Fibroblast of lung (primary cell): ENCODE results near the gene RGS3. TPM values are rescaled to one million over a fixed set of nuclear protein-coding genes. Genes with fewer than 3 reads are reported as not detected.

Source experiments
- DNase-seq, 2 donors: peaks; one replicate each; pipeline versions ENCODE4 v3.0.0 to v3.0.0-alpha.2; 2010; ENCODE audit warnings: low read depth in 2 of 2
- H2AFZ ChIP-seq: 2 replicates; pipeline ENCODE4 v1.5.1; 2012; ENCODE audit warnings: low read length, control low read depth, inconsistent platforms
- H3K27ac ChIP-seq: 2 replicates; pipeline ENCODE4 v1.5.1; 2011; ENCODE audit warnings: low read length, control low read depth; ENCODE audit not compliant: insufficient read depth
- H3K27me3 ChIP-seq: 2 replicates; pipeline ENCODE4 v1.5.1; 2011; ENCODE audit warnings: mild to moderate bottlenecking, low read length; ENCODE audit not compliant: control insufficient read depth, insufficient read depth
- H3K36me3 ChIP-seq: 2 replicates; pipeline ENCODE4 v1.5.1; 2011; ENCODE audit warnings: low read length; ENCODE audit not compliant: control insufficient read depth, insufficient read depth
- H3K4me1 ChIP-seq: 2 replicates; pipeline ENCODE4 v1.5.1; 2011; ENCODE audit warnings: low read length; ENCODE audit not compliant: control insufficient read depth, insufficient read depth; ENCODE audit errors: extremely low read depth
- H3K4me2 ChIP-seq: 2 replicates; pipeline ENCODE4 v1.5.1; 2011; ENCODE audit warnings: low read length, control low read depth; ENCODE audit not compliant: insufficient read depth; ENCODE audit errors: extremely low read depth
- H3K4me3 ChIP-seq, 4 experiments: fragments of 200-600 bp in 1 of 4; sonication (generic) in 1 of 4; replicated peaks in 1 of 4; 2 replicates each; pipeline ENCODE4 v1.5.1; 2011 to 2016; ENCODE audit warnings: low read length in 4 of 4, low read depth in 3 of 4, mild to moderate bottlenecking in 3 of 4, control low read depth in 2 of 4, inconsistent platforms in 1 of 4, mixed read lengths in 1 of 4; ENCODE audit not compliant: insufficient read depth in 1 of 4; ENCODE audit errors: control extremely low read depth in 1 of 4
- H3K79me2 ChIP-seq: 2 replicates; pipeline ENCODE4 v1.5.1; 2012; ENCODE audit warnings: mild to moderate bottlenecking, low read length, inconsistent platforms; ENCODE audit not compliant: control insufficient read depth, insufficient read depth
- H3K9ac ChIP-seq: 2 replicates; pipeline ENCODE4 v1.5.1; 2011; ENCODE audit warnings: mild to moderate bottlenecking, low read length, control low read depth; ENCODE audit not compliant: insufficient read depth
- H3K9me3 ChIP-seq: 2 replicates; pipeline ENCODE4 v1.5.1; 2012; ENCODE audit warnings: low read depth, low read length; ENCODE audit not compliant: control insufficient read depth, insufficient read depth
- H4K20me1 ChIP-seq: 2 replicates; pipeline ENCODE4 v1.5.1; 2011; ENCODE audit warnings: low read length; ENCODE audit not compliant: control insufficient read depth, insufficient read depth; ENCODE audit errors: extremely low read depth
- EZH2 ChIP-seq: IDR thresholded peaks from 2 replicates; pipeline ENCODE4 v1.5.1; 2012; ENCODE audit warnings: low read length, control low read depth, mild to moderate bottlenecking; ENCODE audit errors: missing control alignments
- polyA plus RNA-seq, 2 donors: library from polyadenylated mRNA; depleted of rRNA in 1 of 2; stranded (reverse) in 1 of 2; unstranded in 1 of 2; fragments of >200 nt; gene quantifications; 2 replicates each; pipeline ENCODE4 v1.2.1, GENCODE V29; 2011 to 2012; ENCODE audit warnings: missing spikeins in 1 of 2
- total RNA-seq: library from RNA; depleted of rRNA; stranded (reverse); fragments of >200 nt; gene quantifications from 2 replicates; pipeline ENCODE4 v1.2.1, GENCODE V29; 2014
- TF ChIP-seq, protein P1 (sequence below), 2 donors: IDR thresholded peaks in 1 of 2; conservative IDR thresholded peaks in 1 of 2; 1 replicate in 1 of 2; 2 replicates in 1 of 2; pipeline ENCODE4 v1.5.1; 2011 to 2012; ENCODE audit warnings: low read length in 2 of 2, control low read depth in 1 of 2, inconsistent platforms in 1 of 2, low read depth in 1 of 2, mild to moderate bottlenecking in 1 of 2

RGS3 gene
- total and polyA plus RNA-seq, 2 donors (not counting 1 experiment from before 2014, with no cell fraction given): 48.1 to 74.3 TPM

DNA sequence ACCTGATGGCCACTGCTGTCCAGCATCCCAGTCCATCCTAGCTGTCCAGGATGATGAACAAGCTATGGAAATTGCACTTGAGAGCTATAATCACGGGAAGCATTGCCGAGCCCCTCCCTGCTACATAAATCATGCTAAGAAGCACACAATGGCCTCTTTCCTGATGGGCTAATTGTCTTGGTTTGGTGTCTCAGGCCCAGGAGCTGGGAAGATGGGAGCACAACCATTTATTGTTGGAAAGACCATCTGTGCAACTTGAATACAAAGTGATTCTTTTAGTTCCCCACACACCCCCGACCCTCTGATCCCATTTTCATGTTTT, 80.4 kb downstream of the RGS3 start:
- Histone ChIP-seq H3K27ac (no peak overlapping the region), H3K79me2 (no peaks in the 10 kb centered on the region), H3K9me3 (no peaks in the 10 kb centered on the region), H3K27me3 (no peaks in the 10 kb centered on the region), H2AFZ (no peak overlapping the region), H3K4me2 (no peak overlapping the region), H3K36me3 (no peaks in the 10 kb centered on the region), H3K4me3 (no peak overlapping the region), H3K4me1 (peaks cover 3% of the 10 kb centered on the region), H4K20me1 (no peaks in the 10 kb centered on the region), H3K9ac (no peak overlapping the region)
- TF ChIP-seq, protein P1, sequence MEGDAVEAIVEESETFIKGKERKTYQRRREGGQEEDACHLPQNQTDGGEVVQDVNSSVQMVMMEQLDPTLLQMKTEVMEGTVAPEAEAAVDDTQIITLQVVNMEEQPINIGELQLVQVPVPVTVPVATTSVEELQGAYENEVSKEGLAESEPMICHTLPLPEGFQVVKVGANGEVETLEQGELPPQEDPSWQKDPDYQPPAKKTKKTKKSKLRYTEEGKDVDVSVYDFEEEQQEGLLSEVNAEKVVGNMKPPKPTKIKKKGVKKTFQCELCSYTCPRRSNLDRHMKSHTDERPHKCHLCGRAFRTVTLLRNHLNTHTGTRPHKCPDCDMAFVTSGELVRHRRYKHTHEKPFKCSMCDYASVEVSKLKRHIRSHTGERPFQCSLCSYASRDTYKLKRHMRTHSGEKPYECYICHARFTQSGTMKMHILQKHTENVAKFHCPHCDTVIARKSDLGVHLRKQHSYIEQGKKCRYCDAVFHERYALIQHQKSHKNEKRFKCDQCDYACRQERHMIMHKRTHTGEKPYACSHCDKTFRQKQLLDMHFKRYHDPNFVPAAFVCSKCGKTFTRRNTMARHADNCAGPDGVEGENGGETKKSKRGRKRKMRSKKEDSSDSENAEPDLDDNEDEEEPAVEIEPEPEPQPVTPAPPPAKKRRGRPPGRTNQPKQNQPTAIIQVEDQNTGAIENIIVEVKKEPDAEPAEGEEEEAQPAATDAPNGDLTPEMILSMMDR (conservative IDR thresholded peaks at IDR 0.05 in 1 of 2, IDR thresholded peaks at IDR 0.05 in 1 of 2; ENCODE audit: low read depth in 1 of 2, low read length in 2 of 2): no peak
- no peak for TF ChIP-seq EZH2
- no peak for DNase-seq

DNA sequence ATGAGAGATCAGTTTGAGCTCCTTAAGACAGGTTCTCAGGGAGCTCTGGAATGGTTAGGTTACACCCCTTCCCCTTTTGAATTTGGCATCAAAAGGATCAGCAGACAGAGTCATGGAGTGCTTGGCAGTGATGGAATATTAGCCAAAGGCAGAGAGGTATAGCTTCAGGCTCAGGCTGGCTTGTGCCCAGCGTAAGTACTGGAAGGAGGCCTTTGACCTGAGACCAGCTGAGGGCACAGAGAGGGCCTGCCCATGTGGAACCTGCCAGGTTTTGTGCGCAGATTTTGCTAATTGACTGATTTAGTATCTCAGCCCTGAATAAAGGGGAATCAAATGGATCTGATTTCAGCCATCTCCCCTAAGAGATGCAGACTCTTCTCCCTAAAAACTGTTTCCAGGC, 81.5 kb downstream of the RGS3 start:
- H3K9me3 ChIP-seq: no peaks in the 10 kb centered on the region
- H4K20me1 ChIP-seq: no peaks in the 10 kb centered on the region
- H2AFZ ChIP-seq: no peak overlapping the region
- no peak overlapping the region for H3K9ac ChIP-seq
- H3K4me2 ChIP-seq: no peak overlapping the region
- H3K4me1 ChIP-seq: peaks cover 3% of the 10 kb centered on the region
- no peak for DNase-seq
- H3K4me3 ChIP-seq: no peak overlapping the region
- H3K27me3 ChIP-seq: no peaks in the 10 kb centered on the region
- H3K36me3 ChIP-seq: no peaks in the 10 kb centered on the region
- no peak for TF ChIP-seq EZH2
- TF ChIP-seq, protein P1 (conservative IDR thresholded peaks at IDR 0.05 in 1 of 2, IDR thresholded peaks at IDR 0.05 in 1 of 2; ENCODE audit: low read depth in 1 of 2, low read length in 2 of 2): no peak
- no peaks in the 10 kb centered on the region for H3K79me2 ChIP-seq
- H3K27ac ChIP-seq: no peak overlapping the region

DNA sequence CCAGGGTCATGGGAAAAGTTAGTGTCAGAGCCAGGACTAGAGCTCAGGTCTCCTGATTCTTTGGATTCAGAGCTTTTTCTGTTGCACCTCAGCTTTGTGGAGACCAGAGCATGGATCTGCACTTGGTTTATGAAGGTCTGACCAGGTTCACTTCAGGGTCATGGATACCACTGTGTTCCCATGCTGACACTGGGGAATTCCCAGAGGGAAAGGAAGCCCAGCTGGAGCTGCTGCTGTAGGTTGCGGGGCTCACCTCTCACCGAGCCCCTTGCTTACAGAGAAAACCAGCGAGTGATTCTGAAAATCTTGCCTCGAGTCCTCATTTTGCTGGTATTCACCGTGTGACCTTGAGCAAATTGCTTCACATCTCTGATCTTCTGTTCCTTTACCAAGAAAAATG, 83.0 kb downstream of the RGS3 start:
- no peaks in the 10 kb centered on the region for H3K27me3 ChIP-seq
- DNase-seq: no peak
- no peak for TF ChIP-seq EZH2
- TF ChIP-seq, protein P1 (conservative IDR thresholded peaks at IDR 0.05 in 1 of 2, IDR thresholded peaks at IDR 0.05 in 1 of 2; ENCODE audit: low read depth in 1 of 2, low read length in 2 of 2): no peak
- no peak overlapping the region for H3K4me2 ChIP-seq
- H3K36me3 ChIP-seq: no peaks in the 10 kb centered on the region
- no peaks in the 10 kb centered on the region for H4K20me1 ChIP-seq
- H3K9me3 ChIP-seq: no peaks in the 10 kb centered on the region
- no peak overlapping the region for H3K4me3 ChIP-seq
- H3K27ac ChIP-seq: no peak overlapping the region
- peaks cover 3% of the 10 kb centered on the region for H3K4me1 ChIP-seq
- no peak overlapping the region for H2AFZ ChIP-seq
- H3K79me2 ChIP-seq: no peaks in the 10 kb centered on the region
- no peak overlapping the region for H3K9ac ChIP-seq
